K562 (cell line): ENCODE results near the gene SOCS4. TPM values are rescaled to one million over a fixed set of nuclear protein-coding genes. Genes with fewer than 3 reads are reported as not detected.
A peak's percentile ranks its signal among the peaks of the same experiment; 100 is the strongest.

Experiments used
- E2F1 ChIP-seq: sonication (generic); formaldehyde crosslinking; IDR thresholded peaks from 2 replicates; pipeline ENCODE4 v1.8.1; 2023; ENCODE audit warnings: mild to moderate bottlenecking, missing genetic modification reagents, moderate library complexity
- RBM17 ChIP-seq: fragments of 200-400 bp; formaldehyde crosslinking; IDR thresholded peaks from 2 replicates; pipeline ENCODE4 v1.6.1; 2017; ENCODE audit warnings: low read depth, mild to moderate bottlenecking, low read length, borderline replicate concordance
- SRSF9 ChIP-seq: fragments of 200-400 bp; formaldehyde crosslinking; IDR thresholded peaks from 2 replicates; pipeline ENCODE4 v1.6.1; 2017; ENCODE audit warnings: low read depth, low read length, borderline replicate concordance
- TFAP4 ChIP-seq: sonication (generic); formaldehyde crosslinking; IDR thresholded peaks from 2 replicates; pipeline ENCODE4 v1.8.0; 2022; ENCODE audit warnings: missing genetic modification reagents, mild to moderate bottlenecking, moderate library complexity, borderline replicate concordance
- ZNF639 ChIP-seq, 2 experiments: fragments of 200-800 bp in 1 of 2; sonication (Bioruptor generic) in 1 of 2; sonication (generic) in 1 of 2; formaldehyde crosslinking in 1 of 2; IDR thresholded peaks in 1 of 2; conservative IDR thresholded peaks in 1 of 2; 2 replicates each; pipeline versions ENCODE4 v1.5.0 to v1.6.1; 2016 to 2020; ENCODE audit warnings: missing compliant biosample characterization in 1 of 2, missing genetic modification characterization in 1 of 2, missing genetic modification reagents in 1 of 2
- ZNF766 ChIP-seq: fragments of 200-800 bp; sonication (Bioruptor generic); conservative IDR thresholded peaks from 2 replicates; pipeline ENCODE4 v1.6.1; 2016; ENCODE audit warnings: missing genetic modification characterization, missing compliant biosample characterization
- polyA plus RNA-seq, 8 experiments: library from polyadenylated mRNA; depleted of rRNA in 4 of 8; stranded (reverse) in 5 of 8; unstranded in 3 of 8; fragments of >200 nt; fragmentation: Nextera tagmentation in 2 of 8; fragmentation: Illumina TruSeq in 1 of 8; extraction: Ambion mirVana in 2 of 8; extraction: Trizol in 1 of 8; gene quantifications; 2 replicates each; pipeline versions ENCODE4 v1.2.1 to v1.2.3, GENCODE V29; 2011 to 2014; ENCODE audit warnings: inconsistent platforms in 1 of 8, missing spikeins in 1 of 8
- total RNA-seq, 7 experiments: library from RNA; depleted of rRNA in 6 of 7; stranded (reverse); fragments of >200 nt in 6 of 7; fragmentation: Illumina TruSeq in 2 of 7; extraction: Trizol in 2 of 7; gene quantifications; 2 replicates each; pipeline versions ENCODE4 v1.2.1 to v1.2.3, GENCODE V29; 2011 to 2021; ENCODE audit warnings: low replicate concordance in 1 of 7

Gene SOCS4
- total and polyA plus RNA-seq, 9 of the 15 experiments (the other 6 are each of a cell fraction or from before 2014, with no cell fraction given), result 2.6 to 12.7 (median 9.7) TPM

- no peak for TF ChIP-seq TFAP4 (CRISPR knock-in tag)
- TF ChIP-seq ZNF766, result peak; percentile 46; the same call in 1 of the 2 replicates
- TF ChIP-seq ZNF639 (CRISPR knock-in tag; conservative IDR thresholded peaks at IDR 0.05 in 1 of 2, IDR thresholded peaks at IDR 0.05 in 1 of 2), result peak in 1 of 2 experiments; percentile 42; a peak in 1 of 4 replicates
- TF ChIP-seq SRSF9, result no peak
- TF ChIP-seq RBM17, result no peak
- TF ChIP-seq E2F1 (CRISPR knock-in tag), result no peak
These were observed 71.0 kb downstream of the SOCS4 start (continued) for GRCh38 chr14:55097881-55098560.
